ENCODE measurements around the gene PTCH1.

The PTCH1 gene

DNA sequence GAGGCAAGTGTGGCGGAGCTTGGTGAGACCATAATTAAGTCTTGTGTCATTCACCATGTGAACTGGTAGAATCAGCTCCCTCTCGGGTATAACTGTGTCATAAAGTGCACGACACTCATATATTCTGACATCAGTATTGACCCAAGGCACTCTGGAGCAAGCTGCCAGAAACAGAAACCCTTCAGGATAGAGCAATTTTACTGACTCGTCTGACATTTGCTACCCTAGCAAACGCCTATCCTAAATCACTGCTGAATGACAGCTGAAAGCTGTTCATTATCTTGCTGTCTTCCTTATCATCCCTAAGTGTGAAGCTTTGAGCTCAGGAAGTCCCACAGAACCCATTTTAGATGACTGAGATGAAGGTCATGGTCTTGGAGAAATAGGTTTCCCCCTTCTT lies 27.8 kb downstream of the PTCH1 start (continued):
- no peak for TF ChIP-seq EGR2 (tag by site-specific recombination; IDR thresholded peaks at IDR 0.05; ENCODE audit: low read depth)
- TF ChIP-seq GLI4 (tag by site-specific recombination; IDR thresholded peaks at IDR 0.05) = no peak
- TF ChIP-seq GLIS2 (tag by site-specific recombination; IDR thresholded peaks at IDR 0.05) = no peak
- TF ChIP-seq SCRT1 (tag by site-specific recombination; IDR thresholded peaks at IDR 0.05; ENCODE audit: borderline replicate concordance) = no peak
- no peak for TF ChIP-seq ZNF391 (tag by site-specific recombination; IDR thresholded peaks at IDR 0.05; ENCODE audit: borderline replicate concordance, low read depth)
- TF ChIP-seq ZNF747 (tag by site-specific recombination; IDR thresholded peaks at IDR 0.05) = no peak
- no peak for TF ChIP-seq INSM2 (tag by site-specific recombination; IDR thresholded peaks at IDR 0.05)
- no peak for TF ChIP-seq ZNF133 (tag by site-specific recombination; IDR thresholded peaks at IDR 0.05)
- TF ChIP-seq, protein P1, sequence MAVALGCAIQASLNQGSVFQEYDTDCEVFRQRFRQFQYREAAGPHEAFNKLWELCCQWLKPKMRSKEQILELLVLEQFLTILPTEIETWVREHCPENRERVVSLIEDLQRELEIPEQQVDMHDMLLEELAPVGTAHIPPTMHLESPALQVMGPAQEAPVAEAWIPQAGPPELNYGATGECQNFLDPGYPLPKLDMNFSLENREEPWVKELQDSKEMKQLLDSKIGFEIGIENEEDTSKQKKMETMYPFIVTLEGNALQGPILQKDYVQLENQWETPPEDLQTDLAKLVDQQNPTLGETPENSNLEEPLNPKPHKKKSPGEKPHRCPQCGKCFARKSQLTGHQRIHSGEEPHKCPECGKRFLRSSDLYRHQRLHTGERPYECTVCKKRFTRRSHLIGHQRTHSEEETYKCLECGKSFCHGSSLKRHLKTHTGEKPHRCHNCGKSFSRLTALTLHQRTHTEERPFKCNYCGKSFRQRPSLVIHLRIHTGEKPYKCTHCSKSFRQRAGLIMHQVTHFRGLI (tag by site-specific recombination; IDR thresholded peaks at IDR 0.05) = no peak
- no peak for TF ChIP-seq ZBTB20 (tag by site-specific recombination; IDR thresholded peaks at IDR 0.05)
- TF ChIP-seq ZNF335 (tag by site-specific recombination; conservative IDR thresholded peaks at IDR 0.05) = no peak
- TF ChIP-seq SALL2 (tag by site-specific recombination; IDR thresholded peaks at IDR 0.05; ENCODE audit: borderline replicate concordance) = no peak
- TF ChIP-seq ZNF830 (tag by site-specific recombination; IDR thresholded peaks at IDR 0.05; ENCODE audit: low read depth) = no peak

GRCh38 chr9:95486318-95486717 lies 30.5 kb downstream of the PTCH1 start:
- TF ChIP-seq ZNF629 (tag by site-specific recombination; IDR thresholded peaks at IDR 0.05) (no peak), PRDM4 (tag by site-specific recombination; IDR thresholded peaks at IDR 0.05) (no peak), ZNF292 (tag by site-specific recombination; IDR thresholded peaks at IDR 0.05; ENCODE audit: borderline replicate concordance, low read depth) (no peak), ZNF558 (tag by site-specific recombination; IDR thresholded peaks at IDR 0.05) (no peak), OSR2 (tag by site-specific recombination; IDR thresholded peaks at IDR 0.05) (no peak), ZNF10 (tag by site-specific recombination; IDR thresholded peaks at IDR 0.05) (no peak), ZNF624 (tag by site-specific recombination; IDR thresholded peaks at IDR 0.05) (no peak), ZNF843 (tag by site-specific recombination; IDR thresholded peaks at IDR 0.05) (no peak), ZNF133 (tag by site-specific recombination; IDR thresholded peaks at IDR 0.05) (no peak), HIC1 (tag by site-specific recombination; IDR thresholded peaks at IDR 0.05) (no peak), YY1 (tag by site-specific recombination; IDR thresholded peaks at IDR 0.05) (no peak), KLF1 (tag by site-specific recombination; IDR thresholded peaks at IDR 0.05) (no peak), GLIS2 (tag by site-specific recombination; IDR thresholded peaks at IDR 0.05) (no peak), KLF8 (tag by site-specific recombination; IDR thresholded peaks at IDR 0.05) (no peak)
- TF ChIP-seq, protein P2, sequence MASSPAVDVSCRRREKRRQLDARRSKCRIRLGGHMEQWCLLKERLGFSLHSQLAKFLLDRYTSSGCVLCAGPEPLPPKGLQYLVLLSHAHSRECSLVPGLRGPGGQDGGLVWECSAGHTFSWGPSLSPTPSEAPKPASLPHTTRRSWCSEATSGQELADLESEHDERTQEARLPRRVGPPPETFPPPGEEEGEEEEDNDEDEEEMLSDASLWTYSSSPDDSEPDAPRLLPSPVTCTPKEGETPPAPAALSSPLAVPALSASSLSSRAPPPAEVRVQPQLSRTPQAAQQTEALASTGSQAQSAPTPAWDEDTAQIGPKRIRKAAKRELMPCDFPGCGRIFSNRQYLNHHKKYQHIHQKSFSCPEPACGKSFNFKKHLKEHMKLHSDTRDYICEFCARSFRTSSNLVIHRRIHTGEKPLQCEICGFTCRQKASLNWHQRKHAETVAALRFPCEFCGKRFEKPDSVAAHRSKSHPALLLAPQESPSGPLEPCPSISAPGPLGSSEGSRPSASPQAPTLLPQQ (tag by site-specific recombination; IDR thresholded peaks at IDR 0.05) = no peak
- peaks cover 5% of the 10 kb centered on the region; the same call in 1 of the 2 replicates for H3K4me1 ChIP-seq (ENCODE audit: control insufficient read depth, insufficient read depth, low read length)
- CTCF ChIA-PET = no interaction called here
- H3K36me3 ChIP-seq (ENCODE audit: control insufficient read depth in 2 of 2, insufficient read depth in 1 of 2, low read length in 2 of 2) = no peaks in the 10 kb centered on the region; a peak in 1 of 3 replicates
- H3K27ac ChIP-seq (ENCODE audit: extremely low read depth, low read depth, low read length) = no peak overlapping the region
- no peaks in the 10 kb centered on the region for H3K9me3 ChIP-seq (ENCODE audit: control insufficient read depth, insufficient read depth, low read depth, low read length)
- no peak overlapping the region for H3K4me3 ChIP-seq (ENCODE audit: low read depth, low read length)
- POLR2A ChIA-PET = no interaction called here

Measured in HEK293 (cell line).